Neural progenitor cell (in vitro differentiated cells): ENCODE results near the gene PTPRN2.

Experiments
- EZH2 ChIP-seq: fragments of 200-600 bp; sonication (generic); IDR thresholded peaks from 2 replicates; pipeline ENCODE4 v1.6.1; 2017; ENCODE audit warnings: antibody characterized with exemption, mild to moderate bottlenecking, moderate library complexity
- EZH2phosphoT487 ChIP-seq: fragments of 200-600 bp; sonication (generic); IDR thresholded peaks from 2 replicates; pipeline ENCODE4 v1.6.1; 2017; ENCODE audit warnings: antibody characterized with exemption
- TF ChIP-seq, protein P1 (sequence below): fragments of 200-600 bp; sonication (generic); IDR thresholded peaks from 2 replicates; pipeline ENCODE4 v1.5.1; 2017; ENCODE audit warnings: antibody characterized with exemption, mild to moderate bottlenecking

DNA sequence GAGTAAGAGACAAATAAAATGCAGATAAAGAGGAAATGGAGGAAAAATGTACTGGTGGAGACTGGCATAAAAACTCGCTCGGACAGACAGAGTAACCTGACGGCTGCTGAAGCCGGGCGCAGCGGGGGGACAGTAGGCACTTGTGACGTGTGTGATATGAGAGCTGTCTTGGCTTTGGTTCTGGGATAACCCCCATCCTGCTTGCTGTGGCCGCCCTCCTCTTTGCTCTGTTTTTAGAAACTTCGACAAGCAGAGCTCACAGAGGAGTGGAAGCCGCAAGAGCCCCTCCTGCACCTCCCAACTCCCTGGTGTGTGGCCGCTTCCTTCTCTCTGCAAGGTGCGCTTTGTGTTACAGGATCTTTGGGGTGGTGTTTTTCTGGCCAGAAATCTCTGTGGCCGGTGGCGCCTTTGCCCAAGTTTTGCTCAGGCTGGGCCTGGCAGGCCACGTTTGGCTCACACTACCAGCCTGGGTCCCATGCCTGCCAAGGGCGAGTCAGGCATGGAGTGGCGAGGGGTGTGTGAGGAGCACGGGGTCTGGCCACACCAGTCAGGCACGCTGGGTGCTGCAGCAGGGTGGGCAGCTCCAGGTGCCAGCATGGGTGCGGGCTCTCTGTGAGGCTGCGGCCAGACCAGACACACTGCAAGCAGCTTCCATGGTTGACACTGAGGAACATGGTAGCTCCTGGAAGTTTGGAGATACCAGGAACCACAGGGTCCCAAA, 982.8 kb downstream of the PTPRN2 start:
- TF ChIP-seq EZH2phosphoT487: no peak
- TF ChIP-seq, protein P1, sequence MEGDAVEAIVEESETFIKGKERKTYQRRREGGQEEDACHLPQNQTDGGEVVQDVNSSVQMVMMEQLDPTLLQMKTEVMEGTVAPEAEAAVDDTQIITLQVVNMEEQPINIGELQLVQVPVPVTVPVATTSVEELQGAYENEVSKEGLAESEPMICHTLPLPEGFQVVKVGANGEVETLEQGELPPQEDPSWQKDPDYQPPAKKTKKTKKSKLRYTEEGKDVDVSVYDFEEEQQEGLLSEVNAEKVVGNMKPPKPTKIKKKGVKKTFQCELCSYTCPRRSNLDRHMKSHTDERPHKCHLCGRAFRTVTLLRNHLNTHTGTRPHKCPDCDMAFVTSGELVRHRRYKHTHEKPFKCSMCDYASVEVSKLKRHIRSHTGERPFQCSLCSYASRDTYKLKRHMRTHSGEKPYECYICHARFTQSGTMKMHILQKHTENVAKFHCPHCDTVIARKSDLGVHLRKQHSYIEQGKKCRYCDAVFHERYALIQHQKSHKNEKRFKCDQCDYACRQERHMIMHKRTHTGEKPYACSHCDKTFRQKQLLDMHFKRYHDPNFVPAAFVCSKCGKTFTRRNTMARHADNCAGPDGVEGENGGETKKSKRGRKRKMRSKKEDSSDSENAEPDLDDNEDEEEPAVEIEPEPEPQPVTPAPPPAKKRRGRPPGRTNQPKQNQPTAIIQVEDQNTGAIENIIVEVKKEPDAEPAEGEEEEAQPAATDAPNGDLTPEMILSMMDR: no peak
- TF ChIP-seq EZH2: no peak
